Head of caudate nucleus (tissue), 42 donors: Measurements from ENCODE around the gene EIF4E.
"Not testable (repeated sequence)": the region's sequence is repeated elsewhere in the genome, so short reads cannot be mapped to it uniquely, and the experiment has no call there.

Experiments
- DNase-seq, 42 donors: peaks; one replicate each; pipeline versions ENCODE4 v3.0.0 to v3.0.0-alpha.2; 2020 to 2021; ENCODE audit warnings: mixed read lengths in 7 of 42
- intact Hi-C: fragments of 100-400 bp; cut with DNase I; formaldehyde crosslinking; loops from one replicate; pipeline ENCODE4 v1.15.0; 2022

EIF4E gene

GRCh38 chr4:98838977-98839618 is 89.8 kb downstream of the EIF4E start:
- intact Hi-C loops, result no loop called here
- no peak for DNase-seq

- peak in 5 of 42 donors; percentile 8 to 13 (median 12) for DNase-seq
- intact Hi-C loops, result no loop called here
These were observed 90.4 kb downstream of the EIF4E start for GRCh38 chr4:98838531-98838930.

DNA sequence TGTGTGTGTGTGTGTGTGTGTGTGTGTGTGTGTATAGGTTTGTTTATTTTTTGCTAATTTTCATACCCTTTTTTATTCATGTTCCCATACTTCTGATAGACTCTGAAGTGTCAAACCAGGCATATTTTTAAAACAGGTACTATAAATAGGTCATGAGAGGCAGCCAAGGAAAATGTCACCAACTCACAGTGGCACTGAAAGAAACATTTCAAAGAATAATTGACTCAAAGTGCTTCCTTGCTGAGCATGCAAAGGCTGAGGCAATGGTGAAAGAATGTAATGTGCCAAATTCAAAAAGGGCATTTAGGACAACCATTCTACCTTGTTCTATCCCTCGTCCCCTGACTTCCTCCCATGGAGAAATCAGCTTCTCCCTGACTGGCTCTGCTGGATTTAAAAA is 95.5 kb downstream of the EIF4E start:
- peak in 8 of 42 donors; percentile 8 to 51 (median 18) for DNase-seq
- intact Hi-C loops, result no loop called here

DNA sequence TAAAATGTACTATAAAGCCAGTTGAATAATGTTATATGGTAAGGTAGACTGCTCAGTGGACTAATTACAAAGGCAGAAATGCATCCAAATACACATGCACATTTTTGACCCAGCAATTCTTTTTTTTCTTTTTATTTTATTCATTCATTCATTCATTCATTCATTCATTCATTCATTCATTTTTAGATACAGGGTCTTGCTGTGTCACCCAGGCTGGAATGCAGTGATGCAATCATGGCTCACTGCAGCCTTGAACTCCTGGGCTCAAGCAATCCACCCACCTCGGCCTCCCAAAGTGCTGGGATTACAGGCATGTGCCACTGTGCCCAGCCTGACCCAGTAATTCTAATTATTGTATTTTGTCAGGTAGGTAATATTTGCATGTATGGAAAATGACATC is 97.9 kb downstream of the EIF4E start:
- DNase-seq, intact Hi-C loops: not testable (repeated sequence)
